HepG2 (cell line): Measurements from ENCODE around the gene EPB41L1. TPM values are rescaled to one million over a fixed set of nuclear protein-coding genes. Genes with fewer than 3 reads are reported as not detected.
A peak's percentile ranks its signal among the peaks of the same experiment; 100 is the strongest.

Experiments used
- ASH2L ChIP-seq: fragments of 300-600, 200-600 bp; sonication (generic); IDR thresholded peaks from 2 replicates; pipeline ENCODE4 v1.7.0; 2017; ENCODE audit warnings: low read depth, mild to moderate bottlenecking, moderate library complexity, mixed read lengths, low read length; ENCODE audit not compliant: insufficient read length
- CC2D1A ChIP-seq: sonication (generic); formaldehyde crosslinking; IDR thresholded peaks from 2 replicates; pipeline ENCODE4 v1.8.1; 2023; ENCODE audit warnings: mild to moderate bottlenecking, missing genetic modification reagents
- CHCHD3 ChIP-seq: sonication (generic); formaldehyde crosslinking; IDR thresholded peaks from 2 replicates; pipeline ENCODE4 v1.8.0; 2022; ENCODE audit warnings: mild to moderate bottlenecking, missing genetic modification reagents, moderate library complexity
- DR1 ChIP-seq: sonication (generic); formaldehyde crosslinking; IDR thresholded peaks from 2 replicates; pipeline ENCODE4 v1.8.0; 2021; ENCODE audit warnings: mild to moderate bottlenecking, missing genetic modification reagents, inconsistent platforms
- EZH2 ChIP-seq: conservative IDR thresholded peaks from 2 replicates; pipeline ENCODE4 v1.6.1; 2012; ENCODE audit warnings: mild to moderate bottlenecking, low read depth, low read length, moderate library complexity
- GZF1 ChIP-seq: sonication (generic); formaldehyde crosslinking; IDR thresholded peaks from 2 replicates; pipeline ENCODE4 v1.5.1; 2020; ENCODE audit warnings: mild to moderate bottlenecking, missing genetic modification reagents
- JUNB ChIP-seq: sonication (generic); formaldehyde crosslinking; IDR thresholded peaks from 2 replicates; pipeline ENCODE4 v1.8.0; 2022; ENCODE audit warnings: missing genetic modification reagents, mild to moderate bottlenecking, borderline replicate concordance
- MZF1 ChIP-seq: sonication (generic); formaldehyde crosslinking; IDR thresholded peaks from 2 replicates; pipeline ENCODE4 v1.8.1; 2023; ENCODE audit warnings: mild to moderate bottlenecking, missing genetic modification reagents, borderline replicate concordance
- NBN ChIP-seq: fragments of 450-650 bp; conservative IDR thresholded peaks from 2 replicates; pipeline ENCODE4 v1.6.1; 2017
- NCOA2 ChIP-seq: sonication (generic); formaldehyde crosslinking; IDR thresholded peaks from 2 replicates; pipeline ENCODE4 v1.8.0; 2022; ENCODE audit warnings: inconsistent platforms
- NFATC3 ChIP-seq: sonication (generic); formaldehyde crosslinking; IDR thresholded peaks from 2 replicates; pipeline ENCODE4 v1.5.1; 2020; ENCODE audit warnings: mild to moderate bottlenecking, missing genetic modification reagents
- NKX3-1 ChIP-seq: sonication (generic); formaldehyde crosslinking; IDR thresholded peaks from 2 replicates; pipeline ENCODE4 v1.5.0; 2020; ENCODE audit warnings: missing genetic modification reagents
- NR2F1 ChIP-seq, 2 experiments: fragments of 450-650 bp in 1 of 2; formaldehyde crosslinking in 1 of 2; IDR thresholded peaks; 2 replicates each; pipeline versions ENCODE4 v1.5.0 to v1.6.1; 2016 to 2020; ENCODE audit warnings: mild to moderate bottlenecking in 1 of 2, missing compliant biosample characterization in 1 of 2, missing genetic modification reagents in 1 of 2, moderate library complexity in 1 of 2
- NRL ChIP-seq: sonication (generic); formaldehyde crosslinking; IDR thresholded peaks from 2 replicates; pipeline ENCODE4 v1.5.0; 2020; ENCODE audit warnings: missing genetic modification reagents, mild to moderate bottlenecking, moderate library complexity, borderline replicate concordance
- PITX1 ChIP-seq: sonication (generic); formaldehyde crosslinking; IDR thresholded peaks from 2 replicates; pipeline ENCODE4 v1.5.1; 2020; ENCODE audit warnings: mild to moderate bottlenecking, missing genetic modification reagents
- PLRG1 ChIP-seq: fragments of 450-650 bp; conservative IDR thresholded peaks from 2 replicates; pipeline ENCODE4 v1.6.1; 2016
- PRPF4 ChIP-seq: fragments of 200-400 bp; formaldehyde crosslinking; IDR thresholded peaks from 2 replicates; pipeline ENCODE4 v1.6.1; 2016; ENCODE audit warnings: low read length, low read depth; ENCODE audit not compliant: poor library complexity, severe bottlenecking
- TGIF2 ChIP-seq: IDR thresholded peaks from 2 replicates; pipeline ENCODE4 v1.6.1; 2016; ENCODE audit warnings: control low read depth, missing compliant biosample characterization
- TOE1 ChIP-seq: sonication (generic); formaldehyde crosslinking; IDR thresholded peaks from 2 replicates; pipeline ENCODE4 v1.4.0; 2020; ENCODE audit warnings: mild to moderate bottlenecking, missing genetic modification reagents
- ZNF17 ChIP-seq: sonication (generic); formaldehyde crosslinking; IDR thresholded peaks from 2 replicates; pipeline ENCODE4 v1.5.0; 2020; ENCODE audit warnings: mild to moderate bottlenecking, missing genetic modification reagents
- ZNF432 ChIP-seq: sonication (generic); formaldehyde crosslinking; IDR thresholded peaks from 2 replicates; pipeline ENCODE4 v1.5.0; 2020; ENCODE audit warnings: missing genetic modification reagents, mild to moderate bottlenecking, borderline replicate concordance
- ZNF460 ChIP-seq: sonication (generic); formaldehyde crosslinking; IDR thresholded peaks from 2 replicates; pipeline ENCODE4 v1.5.1; 2020; ENCODE audit warnings: missing genetic modification reagents, mild to moderate bottlenecking, borderline replicate concordance
- ZNF530 ChIP-seq: sonication (generic); formaldehyde crosslinking; IDR thresholded peaks from 2 replicates; pipeline ENCODE4 v1.5.0; 2020; ENCODE audit warnings: low read depth, mild to moderate bottlenecking, missing genetic modification reagents
- ZNF678 ChIP-seq: sonication (generic); formaldehyde crosslinking; IDR thresholded peaks from 2 replicates; pipeline ENCODE4 v1.4.0; 2020; ENCODE audit warnings: mild to moderate bottlenecking, missing genetic modification reagents
- ZNF761 ChIP-seq: sonication (generic); formaldehyde crosslinking; conservative IDR thresholded peaks from 2 replicates; pipeline ENCODE4 v1.4.0; 2020; ENCODE audit warnings: mild to moderate bottlenecking, missing genetic modification reagents
- ZNF883 ChIP-seq: sonication (generic); formaldehyde crosslinking; IDR thresholded peaks from 2 replicates; pipeline ENCODE4 v1.5.1; 2020; ENCODE audit warnings: mild to moderate bottlenecking, missing genetic modification reagents; ENCODE audit errors: not compliant biosample characterization
- ZSCAN20 ChIP-seq: sonication (generic); formaldehyde crosslinking; IDR thresholded peaks from 2 replicates; pipeline ENCODE4 v1.4.0; 2020; ENCODE audit warnings: missing genetic modification reagents, mild to moderate bottlenecking, borderline replicate concordance
- polyA plus RNA-seq, 8 experiments: library from polyadenylated mRNA; depleted of rRNA in 3 of 8; stranded (reverse) in 7 of 8; unstranded in 1 of 8; fragments of >200 nt; fragmentation: Illumina TruSeq in 4 of 8; extraction: Trizol in 4 of 8; gene quantifications; 2 replicates each; pipeline versions ENCODE4 v1.2.1 to v1.2.3, GENCODE V29; 2011 to 2016; ENCODE audit warnings: low read depth in 4 of 8, missing spikeins in 1 of 8, mixed read lengths in 1 of 8; ENCODE audit not compliant: insufficient read depth in 1 of 8
- total RNA-seq, 5 experiments: library from RNA; depleted of rRNA; stranded (reverse); fragments of >200 nt; fragmentation: Illumina TruSeq; extraction: Trizol; gene quantifications; 2 replicates each; pipeline ENCODE4 v1.2.3, GENCODE V29; 2016; ENCODE audit warnings: low read depth in 1 of 5
- TF ChIP-seq, protein P1 (sequence below): IDR thresholded peaks from 2 replicates; pipeline ENCODE4 v1.6.1; 2018; ENCODE audit warnings: missing genetic modification reagents
- TF ChIP-seq, protein P2 (sequence below), 2 experiments: fragments of 450-650 bp in 1 of 2; sonication (generic) in 1 of 2; formaldehyde crosslinking; IDR thresholded peaks; 2 replicates each; pipeline versions ENCODE4 v1.5.0 to v1.8.0; 2020 to 2022; ENCODE audit warnings: mild to moderate bottlenecking in 1 of 2, missing genetic modification reagents in 1 of 2
- TF ChIP-seq, protein P3 (sequence below): sonication (generic); formaldehyde crosslinking; IDR thresholded peaks from 2 replicates; pipeline ENCODE4 v1.4.0; 2020; ENCODE audit warnings: missing genetic modification reagents

Gene EPB41L1
- total and polyA plus RNA-seq, 2 of the 13 experiments (the other 11 are each of a cell fraction or from before 2014, with no cell fraction given): 16.7 to 39.0 TPM

DNA sequence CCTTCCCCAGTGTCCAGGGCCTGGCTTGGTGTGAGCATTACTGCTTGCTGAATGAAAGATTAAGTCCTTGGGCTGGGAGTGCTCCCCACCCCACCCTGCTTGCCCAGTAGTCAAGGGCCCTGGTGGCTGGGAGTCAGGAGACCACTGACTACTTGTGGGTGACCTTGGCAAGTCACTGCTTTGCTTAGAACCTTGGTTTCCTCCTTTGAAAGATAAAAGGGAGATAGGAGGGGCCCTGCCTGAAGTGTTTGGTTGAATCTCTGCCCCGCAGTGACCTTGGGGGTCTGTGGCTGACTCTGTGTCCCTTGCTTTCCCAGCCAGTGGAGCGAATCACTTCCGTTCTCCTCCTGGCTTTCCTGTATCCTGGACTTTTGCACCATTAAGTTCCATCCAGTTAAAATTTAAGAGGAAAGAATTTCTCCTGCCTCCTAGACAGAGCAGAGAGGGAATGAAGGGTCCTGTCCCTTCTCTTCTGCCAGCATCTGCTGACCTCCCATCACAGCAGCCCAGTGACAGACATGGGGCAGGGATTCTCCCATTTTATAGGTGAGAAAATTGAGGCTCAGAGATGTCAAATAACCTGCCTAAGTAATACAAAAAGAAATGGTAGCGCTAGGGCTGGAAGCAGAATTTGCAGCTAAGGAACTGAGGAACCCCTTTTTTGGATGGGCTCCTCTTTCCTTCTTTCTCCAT, 3.5 kb upstream of the EPB41L1 start (continued):
- TF ChIP-seq, protein P1, sequence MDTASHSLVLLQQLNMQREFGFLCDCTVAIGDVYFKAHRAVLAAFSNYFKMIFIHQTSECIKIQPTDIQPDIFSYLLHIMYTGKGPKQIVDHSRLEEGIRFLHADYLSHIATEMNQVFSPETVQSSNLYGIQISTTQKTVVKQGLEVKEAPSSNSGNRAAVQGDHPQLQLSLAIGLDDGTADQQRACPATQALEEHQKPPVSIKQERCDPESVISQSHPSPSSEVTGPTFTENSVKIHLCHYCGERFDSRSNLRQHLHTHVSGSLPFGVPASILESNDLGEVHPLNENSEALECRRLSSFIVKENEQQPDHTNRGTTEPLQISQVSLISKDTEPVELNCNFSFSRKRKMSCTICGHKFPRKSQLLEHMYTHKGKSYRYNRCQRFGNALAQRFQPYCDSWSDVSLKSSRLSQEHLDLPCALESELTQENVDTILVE (CRISPR knock-in tag): peak; percentile 39; the same call in 1 of the 2 replicates
- TF ChIP-seq ZNF883 (CRISPR knock-in tag) (no peak), ZNF460 (no peak), NBN (no peak), ZNF432 (CRISPR knock-in tag) (no peak), ZNF761 (CRISPR knock-in tag) (no peak), PLRG1 (no peak), MZF1 (CRISPR knock-in tag) (no peak), TOE1 (CRISPR knock-in tag) (no peak; the same call in 1 of the 2 replicates), ZNF17 (no peak), CC2D1A (no peak), NCOA2 (peak; percentile 89), NFATC3 (no peak), TGIF2 (CRISPR knock-in tag) (no peak), NKX3-1 (no peak; the same call in 1 of the 2 replicates), ASH2L (peak; percentile 50), ZNF678 (CRISPR knock-in tag) (no peak), EZH2 (no peak), ZSCAN20 (CRISPR knock-in tag) (peak; percentile 73; the same call in 1 of the 2 replicates), NR2F1 (CRISPR knock-in tag; IDR thresholded peaks at IDR 0.05) (peak; percentile 18 to 72; a peak in 2 of 4 replicates), ZNF530 (CRISPR knock-in tag) (no peak), GZF1 (0 out of 2 replicates have a peak, but pooled peaks have one; percentile 42), DR1 (no peak), PRPF4 (no peak), NRL (CRISPR knock-in tag) (0 out of 2 replicates have a peak, but pooled peaks have one; percentile 65), JUNB (CRISPR knock-in tag) (no peak), PITX1 (no peak; the same call in 1 of the 2 replicates), CHCHD3 (no peak)
- TF ChIP-seq, protein P2, sequence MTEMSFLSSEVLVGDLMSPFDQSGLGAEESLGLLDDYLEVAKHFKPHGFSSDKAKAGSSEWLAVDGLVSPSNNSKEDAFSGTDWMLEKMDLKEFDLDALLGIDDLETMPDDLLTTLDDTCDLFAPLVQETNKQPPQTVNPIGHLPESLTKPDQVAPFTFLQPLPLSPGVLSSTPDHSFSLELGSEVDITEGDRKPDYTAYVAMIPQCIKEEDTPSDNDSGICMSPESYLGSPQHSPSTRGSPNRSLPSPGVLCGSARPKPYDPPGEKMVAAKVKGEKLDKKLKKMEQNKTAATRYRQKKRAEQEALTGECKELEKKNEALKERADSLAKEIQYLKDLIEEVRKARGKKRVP (CRISPR knock-in tag; IDR thresholded peaks at IDR 0.05): no peak
- TF ChIP-seq, protein P3, sequence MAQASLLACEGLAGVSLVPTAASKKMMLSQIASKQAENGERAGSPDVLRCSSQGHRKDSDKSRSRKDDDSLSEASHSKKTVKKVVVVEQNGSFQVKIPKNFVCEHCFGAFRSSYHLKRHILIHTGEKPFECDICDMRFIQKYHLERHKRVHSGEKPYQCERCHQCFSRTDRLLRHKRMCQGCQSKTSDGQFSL (CRISPR knock-in tag): no peak
